Omental fat pad (tissue), 4 donors: ENCODE results near the gene TAS2R46. TPM values are rescaled to one million over a fixed set of nuclear protein-coding genes. Genes with fewer than 3 reads are reported as not detected.

ENCODE experiments used
- ATAC-seq: fragments of 150-250 bp; one replicate; pipeline ENCODE4 v1.9.1; 2016; ENCODE audit warnings: mild to moderate bottlenecking, moderate library complexity; ENCODE audit not compliant: low FRiP score
- DNase-seq: peaks from one replicate; pipeline ENCODE4 v3.0.0-alpha.2; 2019; ENCODE audit warnings: low spot score
- CTCF ChIP-seq, 3 donors: fragments of 450-650 bp; IDR thresholded peaks; one replicate each; pipeline ENCODE4 v1.5.1; 2016 to 2017; ENCODE audit warnings: antibody characterized with exemption in 3 of 3, mild to moderate bottlenecking in 3 of 3, moderate library complexity in 2 of 3
- total RNA-seq, 4 donors: library from RNA; depleted of rRNA; stranded (reverse); fragments of >200 nt; gene quantifications; one replicate each; pipeline ENCODE4 v1.1.0, GENCODE V29; 2016

TAS2R46 gene
- total RNA-seq, 4 donors from 2014 or later, result 1.5 to 6.6 (median 2.9) TPM

DNA sequence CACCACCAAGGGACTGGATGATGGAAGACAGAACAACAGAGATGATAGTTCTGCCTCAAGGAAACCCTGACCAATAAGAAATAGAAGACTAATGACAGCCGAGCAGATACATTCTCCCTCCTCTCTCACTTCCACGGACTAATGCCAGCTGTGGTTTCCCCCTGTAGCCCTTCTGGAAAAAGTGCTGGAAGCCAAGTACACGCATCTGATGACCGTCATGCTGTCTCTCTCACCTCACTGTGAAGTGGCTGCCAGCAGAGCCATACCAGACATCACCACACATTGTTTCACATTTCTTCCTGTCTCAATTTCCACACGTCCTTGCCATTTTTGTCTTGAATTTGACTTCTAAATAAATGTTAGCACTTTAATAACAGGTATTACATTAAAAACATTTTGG lies 27.2 kb upstream of the TAS2R46 start:
- no peak for ATAC-seq
- TF ChIP-seq CTCF (IDR thresholded peaks at IDR 0.05), result no peak
- DNase-seq, result no peak

GRCh38 chr12:11085419-11085818 lies 23.3 kb upstream of the TAS2R46 start:
- TF ChIP-seq CTCF (IDR thresholded peaks at IDR 0.05), result no peak
- DNase-seq (no peak), ATAC-seq (no peak)

- TF ChIP-seq CTCF (IDR thresholded peaks at IDR 0.05), result no peak
- DNase-seq, result no peak
- no peak for ATAC-seq
Measured at GRCh38 chr12:11081987-11082386, 19.9 kb upstream of the TAS2R46 start.

DNA sequence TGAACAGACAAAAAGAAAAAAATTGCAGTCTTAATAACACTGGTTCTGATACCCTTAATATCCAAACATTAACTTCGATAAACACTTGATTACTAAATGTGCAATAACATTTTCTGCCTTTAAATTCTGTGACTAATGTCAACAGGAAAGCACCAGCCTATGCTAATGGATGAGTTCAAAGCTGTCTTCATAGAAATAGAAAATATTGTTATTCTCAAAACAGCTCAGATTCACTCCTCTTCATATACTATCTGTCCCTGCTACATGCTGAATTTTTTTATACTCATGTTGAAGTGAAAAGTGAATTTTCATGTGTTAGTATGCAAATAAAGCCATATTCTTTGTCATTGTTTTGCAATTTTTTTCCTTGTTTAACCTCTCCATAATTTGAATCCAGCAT lies 16.2 kb upstream of the TAS2R46 start:
- no peak for ATAC-seq
- TF ChIP-seq CTCF (IDR thresholded peaks at IDR 0.05), result no peak
- no peak for DNase-seq

DNA sequence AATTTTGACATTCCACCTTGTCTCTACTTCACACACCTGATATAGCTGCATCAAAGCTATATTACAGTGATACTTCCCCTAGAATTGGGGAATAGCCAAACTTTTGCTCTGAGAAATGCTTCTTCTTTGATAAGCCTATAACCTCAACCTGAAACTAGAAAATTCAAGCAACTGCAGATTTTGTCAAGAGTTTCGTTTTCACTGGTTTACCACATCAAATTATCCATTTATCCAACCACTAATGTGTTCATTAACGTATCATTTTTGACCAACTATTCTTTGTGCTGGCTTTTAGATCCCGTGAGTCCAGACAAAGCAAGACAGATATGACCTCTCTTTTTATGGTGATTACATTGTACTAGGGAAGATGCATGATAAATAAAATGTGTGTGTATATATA lies 13.5 kb upstream of the TAS2R46 start:
- ATAC-seq (no peak), DNase-seq (no peak)
- TF ChIP-seq CTCF (IDR thresholded peaks at IDR 0.05), result no peak

GRCh38 chr12:11071414-11071813 lies 9.3 kb upstream of the TAS2R46 start:
- ATAC-seq (no peak), DNase-seq (no peak)
- TF ChIP-seq CTCF (IDR thresholded peaks at IDR 0.05), result no peak

DNA sequence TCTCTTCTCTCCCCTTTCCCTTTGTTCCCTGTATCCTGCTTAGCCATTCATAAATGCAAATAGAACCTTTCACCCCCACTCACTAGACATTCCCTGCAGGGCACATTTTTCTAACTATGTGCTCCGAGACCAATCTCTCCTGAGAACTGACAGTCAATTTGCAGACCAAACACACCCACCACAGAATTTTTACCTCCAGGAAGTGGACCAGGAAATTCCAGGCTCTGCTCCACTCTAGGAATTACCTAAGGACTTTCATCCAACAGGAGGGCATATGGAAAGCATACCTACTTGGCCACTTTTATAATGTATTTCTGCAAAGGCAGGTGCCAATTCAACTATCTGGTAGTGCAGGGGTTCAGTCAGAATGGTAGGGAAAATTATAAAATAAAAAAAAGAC lies 8.9 kb upstream of the TAS2R46 start:
- TF ChIP-seq CTCF (IDR thresholded peaks at IDR 0.05), result no peak
- no peak for DNase-seq
- no peak for ATAC-seq
